ENCODE data around the gene MT1M.

DNA sequence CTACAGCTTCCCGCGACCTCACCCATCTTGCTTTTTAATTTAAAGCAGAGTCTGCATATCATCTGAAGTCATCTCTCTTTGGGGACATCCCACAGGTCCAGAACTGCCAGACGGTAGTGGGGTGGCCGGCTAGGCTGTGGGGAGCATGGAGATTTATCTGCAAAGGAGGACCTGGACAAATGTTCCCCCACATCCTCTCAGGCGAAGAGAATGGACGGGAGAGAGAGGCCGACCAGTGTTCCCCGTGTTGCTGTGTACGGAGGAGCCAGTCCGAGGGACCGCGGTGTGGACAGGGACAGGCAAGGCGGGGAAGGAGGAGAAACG is 665 bp upstream of the MT1M start:
- TF ChIP-seq, protein P1, sequence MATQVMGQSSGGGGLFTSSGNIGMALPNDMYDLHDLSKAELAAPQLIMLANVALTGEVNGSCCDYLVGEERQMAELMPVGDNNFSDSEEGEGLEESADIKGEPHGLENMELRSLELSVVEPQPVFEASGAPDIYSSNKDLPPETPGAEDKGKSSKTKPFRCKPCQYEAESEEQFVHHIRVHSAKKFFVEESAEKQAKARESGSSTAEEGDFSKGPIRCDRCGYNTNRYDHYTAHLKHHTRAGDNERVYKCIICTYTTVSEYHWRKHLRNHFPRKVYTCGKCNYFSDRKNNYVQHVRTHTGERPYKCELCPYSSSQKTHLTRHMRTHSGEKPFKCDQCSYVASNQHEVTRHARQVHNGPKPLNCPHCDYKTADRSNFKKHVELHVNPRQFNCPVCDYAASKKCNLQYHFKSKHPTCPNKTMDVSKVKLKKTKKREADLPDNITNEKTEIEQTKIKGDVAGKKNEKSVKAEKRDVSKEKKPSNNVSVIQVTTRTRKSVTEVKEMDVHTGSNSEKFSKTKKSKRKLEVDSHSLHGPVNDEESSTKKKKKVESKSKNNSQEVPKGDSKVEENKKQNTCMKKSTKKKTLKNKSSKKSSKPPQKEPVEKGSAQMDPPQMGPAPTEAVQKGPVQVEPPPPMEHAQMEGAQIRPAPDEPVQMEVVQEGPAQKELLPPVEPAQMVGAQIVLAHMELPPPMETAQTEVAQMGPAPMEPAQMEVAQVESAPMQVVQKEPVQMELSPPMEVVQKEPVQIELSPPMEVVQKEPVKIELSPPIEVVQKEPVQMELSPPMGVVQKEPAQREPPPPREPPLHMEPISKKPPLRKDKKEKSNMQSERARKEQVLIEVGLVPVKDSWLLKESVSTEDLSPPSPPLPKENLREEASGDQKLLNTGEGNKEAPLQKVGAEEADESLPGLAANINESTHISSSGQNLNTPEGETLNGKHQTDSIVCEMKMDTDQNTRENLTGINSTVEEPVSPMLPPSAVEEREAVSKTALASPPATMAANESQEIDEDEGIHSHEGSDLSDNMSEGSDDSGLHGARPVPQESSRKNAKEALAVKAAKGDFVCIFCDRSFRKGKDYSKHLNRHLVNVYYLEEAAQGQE (IDR thresholded peaks at IDR 0.05; ENCODE audit: insufficient read depth in 1 of 2, low read depth in 2 of 2, low read length in 1 of 2) = no peak
- TF ChIP-seq, protein P2, sequence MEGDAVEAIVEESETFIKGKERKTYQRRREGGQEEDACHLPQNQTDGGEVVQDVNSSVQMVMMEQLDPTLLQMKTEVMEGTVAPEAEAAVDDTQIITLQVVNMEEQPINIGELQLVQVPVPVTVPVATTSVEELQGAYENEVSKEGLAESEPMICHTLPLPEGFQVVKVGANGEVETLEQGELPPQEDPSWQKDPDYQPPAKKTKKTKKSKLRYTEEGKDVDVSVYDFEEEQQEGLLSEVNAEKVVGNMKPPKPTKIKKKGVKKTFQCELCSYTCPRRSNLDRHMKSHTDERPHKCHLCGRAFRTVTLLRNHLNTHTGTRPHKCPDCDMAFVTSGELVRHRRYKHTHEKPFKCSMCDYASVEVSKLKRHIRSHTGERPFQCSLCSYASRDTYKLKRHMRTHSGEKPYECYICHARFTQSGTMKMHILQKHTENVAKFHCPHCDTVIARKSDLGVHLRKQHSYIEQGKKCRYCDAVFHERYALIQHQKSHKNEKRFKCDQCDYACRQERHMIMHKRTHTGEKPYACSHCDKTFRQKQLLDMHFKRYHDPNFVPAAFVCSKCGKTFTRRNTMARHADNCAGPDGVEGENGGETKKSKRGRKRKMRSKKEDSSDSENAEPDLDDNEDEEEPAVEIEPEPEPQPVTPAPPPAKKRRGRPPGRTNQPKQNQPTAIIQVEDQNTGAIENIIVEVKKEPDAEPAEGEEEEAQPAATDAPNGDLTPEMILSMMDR (IDR thresholded peaks at IDR 0.05) = no peak
- TF ChIP-seq TCF7L2 (IDR thresholded peaks at IDR 0.05; ENCODE audit: low read depth, low read length) (no peak), POLR2AphosphoS5 (IDR thresholded peaks at IDR 0.05; ENCODE audit: low read depth, low read length) (no peak)

All from Panc1 (cell line).